Measurements from ENCODE around the gene DCANP1. TPM values are rescaled to one million over a fixed set of nuclear protein-coding genes. Genes with fewer than 3 reads are reported as not detected.

DCANP1 gene
- total RNA-seq, 2 experiments from 2014 or later, result 0.08 TPM; not detected in 1

DNA sequence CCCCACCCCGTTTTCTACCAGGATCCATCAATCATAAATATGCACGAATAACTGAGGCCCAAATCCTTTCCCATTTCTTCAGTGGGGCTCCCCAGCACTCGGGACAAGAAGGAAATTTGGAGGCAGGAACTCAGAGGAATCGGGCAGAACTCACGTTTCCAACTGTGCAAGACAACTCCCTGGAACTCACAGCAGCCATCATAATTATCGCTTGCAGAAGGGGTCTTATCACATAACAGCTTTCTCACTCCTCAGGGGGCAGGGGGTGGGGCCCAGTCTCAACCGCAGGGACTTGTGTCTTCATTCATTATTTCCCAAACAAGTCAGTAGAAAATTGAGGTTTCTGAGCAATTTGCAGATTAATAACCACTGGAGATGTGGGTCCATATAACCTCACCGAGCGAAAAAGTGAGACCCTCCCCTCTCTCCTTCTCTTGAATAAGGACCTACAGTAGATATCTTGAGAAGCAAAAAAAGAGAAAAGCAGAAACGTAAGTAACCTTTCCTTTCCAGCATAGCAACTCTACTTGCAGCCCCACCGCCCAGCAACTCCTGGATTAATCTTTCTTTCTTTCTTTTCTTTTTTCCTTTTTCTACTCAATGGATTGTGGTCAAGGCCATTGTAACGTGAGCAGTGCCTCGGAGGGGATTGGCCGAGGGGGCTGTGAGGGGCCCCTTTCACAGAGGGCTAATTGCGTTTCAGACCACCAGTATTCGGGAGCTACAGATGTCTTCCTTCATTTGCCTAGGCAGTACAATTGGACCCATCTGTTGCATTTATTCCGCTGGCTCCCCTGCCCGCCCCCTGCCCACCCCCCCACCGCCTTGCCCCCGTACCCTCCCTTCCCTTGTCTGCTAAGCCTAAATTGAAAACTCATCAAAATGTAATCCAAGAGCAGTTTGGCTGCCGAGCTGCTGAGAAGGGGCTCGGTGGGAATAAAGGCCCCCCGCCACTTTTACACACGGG, 29.8 kb upstream of the DCANP1 start:
- Histone ChIP-seq H3K36me3 (ENCODE audit: insufficient read depth, low read length) (no peaks in the 10 kb centered on the region), H3K4me1 (ENCODE audit: insufficient read depth, low read length) (no peaks in the 10 kb centered on the region), H3K27ac (ENCODE audit: low read depth in 1 of 2, low read length in 2 of 2) (no peak overlapping the region), H3K27me3 (ENCODE audit: control insufficient read depth in 1 of 2, insufficient read depth in 2 of 2, low read length in 2 of 2) (peaks cover 0 to 9% of the 10 kb centered on the region in 2 experiments), H3K9me3 (ENCODE audit: control insufficient read depth in 1 of 2, insufficient read depth in 1 of 2, low read length in 2 of 2) (peaks cover 0 to 8% of the 10 kb centered on the region in 2 experiments), H3K4me3 (ENCODE audit: low read length) (no peak overlapping the region)
- Mint-ChIP-seq H3K4me3 (no peak overlapping the region), H3K9me3 (no peaks in the 10 kb centered on the region), H3K27me3 (peaks cover 45% of the 10 kb centered on the region), H3K4me1 (ENCODE audit: low read depth) (no peaks in the 10 kb centered on the region), H3K36me3 (ENCODE audit: low read depth) (no peaks in the 10 kb centered on the region), H3K27ac (no peak overlapping the region)
- intact Hi-C loops (cut with DNase I, micrococcal nuclease), result no loop called here
- CTCF ChIA-PET, result no interaction called here
- POLR2A ChIA-PET, result no interaction called here
- peak in 1 of 14 experiments; percentile 0 for DNase-seq
- TF ChIP-seq, protein P1, sequence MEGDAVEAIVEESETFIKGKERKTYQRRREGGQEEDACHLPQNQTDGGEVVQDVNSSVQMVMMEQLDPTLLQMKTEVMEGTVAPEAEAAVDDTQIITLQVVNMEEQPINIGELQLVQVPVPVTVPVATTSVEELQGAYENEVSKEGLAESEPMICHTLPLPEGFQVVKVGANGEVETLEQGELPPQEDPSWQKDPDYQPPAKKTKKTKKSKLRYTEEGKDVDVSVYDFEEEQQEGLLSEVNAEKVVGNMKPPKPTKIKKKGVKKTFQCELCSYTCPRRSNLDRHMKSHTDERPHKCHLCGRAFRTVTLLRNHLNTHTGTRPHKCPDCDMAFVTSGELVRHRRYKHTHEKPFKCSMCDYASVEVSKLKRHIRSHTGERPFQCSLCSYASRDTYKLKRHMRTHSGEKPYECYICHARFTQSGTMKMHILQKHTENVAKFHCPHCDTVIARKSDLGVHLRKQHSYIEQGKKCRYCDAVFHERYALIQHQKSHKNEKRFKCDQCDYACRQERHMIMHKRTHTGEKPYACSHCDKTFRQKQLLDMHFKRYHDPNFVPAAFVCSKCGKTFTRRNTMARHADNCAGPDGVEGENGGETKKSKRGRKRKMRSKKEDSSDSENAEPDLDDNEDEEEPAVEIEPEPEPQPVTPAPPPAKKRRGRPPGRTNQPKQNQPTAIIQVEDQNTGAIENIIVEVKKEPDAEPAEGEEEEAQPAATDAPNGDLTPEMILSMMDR (IDR thresholded peaks at IDR 0.05), result no peak
- no peak for ATAC-seq (ENCODE audit: poor library complexity)

DNA sequence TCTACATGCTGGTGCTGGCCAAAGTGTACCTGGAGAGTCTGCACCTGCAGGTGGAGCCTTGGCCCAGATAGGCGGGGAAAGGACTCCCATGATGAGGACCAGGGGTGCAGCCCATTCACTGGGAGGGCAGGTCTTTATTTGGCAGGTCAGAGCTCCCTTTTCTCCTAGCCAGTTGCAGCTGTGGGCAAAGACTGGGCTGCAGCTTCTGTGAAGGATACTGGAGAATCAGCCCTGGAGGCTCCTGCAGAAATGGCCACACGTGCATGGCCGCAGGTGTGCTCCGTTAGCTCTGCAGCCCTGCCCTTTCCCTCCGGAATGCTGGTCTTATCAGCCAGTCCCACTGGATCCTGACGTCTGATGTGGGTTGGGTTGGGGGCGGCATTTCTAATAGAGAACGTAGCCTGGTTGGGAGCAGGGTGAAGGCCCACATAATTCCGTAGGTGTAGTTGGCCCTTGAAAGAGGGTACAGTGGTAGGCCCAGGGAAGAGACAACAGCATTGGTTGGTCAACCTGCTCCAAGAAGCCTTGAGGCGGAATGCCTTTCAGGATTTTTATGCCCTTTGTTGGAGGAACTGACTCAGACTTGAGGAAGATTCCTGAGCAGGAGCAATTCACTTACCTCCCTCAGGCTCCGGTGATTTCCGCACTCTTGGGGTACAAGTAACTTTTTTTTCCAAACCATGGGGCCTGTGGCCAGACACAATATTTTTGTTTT, 27.0 kb upstream of the DCANP1 start:
- H3K36me3 Mint-ChIP-seq (ENCODE audit: low read depth), result no peaks in the 10 kb centered on the region
- no peaks in the 10 kb centered on the region for H3K9me3 Mint-ChIP-seq
- peaks cover 55% of the 10 kb centered on the region for H3K27me3 Mint-ChIP-seq
- H3K4me3 Mint-ChIP-seq, result no peak overlapping the region
- ChIA-PET CTCF (no interaction called here), POLR2A (no interaction called here)
- no peak overlapping the region for H3K27ac Mint-ChIP-seq
- no peaks in the 10 kb centered on the region for H3K4me1 Mint-ChIP-seq (ENCODE audit: low read depth)
- peaks cover 0 to 14% of the 10 kb centered on the region in 2 experiments for H3K27me3 ChIP-seq (ENCODE audit: control insufficient read depth in 1 of 2, insufficient read depth in 2 of 2, low read length in 2 of 2)
- H3K36me3 ChIP-seq (ENCODE audit: insufficient read depth, low read length), result no peaks in the 10 kb centered on the region
- intact Hi-C loops (cut with DNase I, micrococcal nuclease), result no loop called here
- H3K4me3 ChIP-seq (ENCODE audit: low read length), result no peak overlapping the region
- no peak overlapping the region for H3K27ac ChIP-seq (ENCODE audit: low read depth in 1 of 2, low read length in 2 of 2)
- ATAC-seq (ENCODE audit: poor library complexity) (no peak), DNase-seq (no peak)
- TF ChIP-seq, protein P1 (IDR thresholded peaks at IDR 0.05), result no peak
- no peaks in the 10 kb centered on the region for H3K4me1 ChIP-seq (ENCODE audit: insufficient read depth, low read length)
- peaks cover 0 to 8% of the 10 kb centered on the region in 2 experiments for H3K9me3 ChIP-seq (ENCODE audit: control insufficient read depth in 1 of 2, insufficient read depth in 1 of 2, low read length in 2 of 2)

DNA sequence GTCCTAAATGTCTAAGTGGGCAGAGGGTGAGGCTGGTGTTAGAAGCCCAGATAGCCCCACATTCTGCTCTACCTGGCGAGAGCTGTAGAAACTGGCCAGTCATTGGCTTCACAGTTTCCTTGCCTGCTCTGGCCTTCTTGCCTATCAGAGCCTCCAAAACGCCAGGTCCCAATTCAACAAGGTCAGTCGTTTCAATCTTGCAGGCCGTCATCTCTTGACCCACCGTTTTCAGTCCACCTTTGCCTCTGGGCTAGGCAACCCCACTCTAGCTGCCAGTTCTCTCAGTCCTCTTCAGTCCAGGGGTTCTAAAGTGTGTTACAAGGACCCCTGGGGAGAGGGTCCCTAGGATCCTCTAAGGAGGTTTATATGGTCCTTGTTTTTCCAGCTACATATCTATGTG, 25.0 kb upstream of the DCANP1 start:
- ATAC-seq (ENCODE audit: poor library complexity), result no peak
- Mint-ChIP-seq H3K4me3 (no peak overlapping the region), H3K36me3 (ENCODE audit: low read depth) (no peaks in the 10 kb centered on the region), H3K4me1 (ENCODE audit: low read depth) (no peaks in the 10 kb centered on the region), H3K9me3 (no peaks in the 10 kb centered on the region), H3K27me3 (peaks cover 60% of the 10 kb centered on the region), H3K27ac (no peak overlapping the region)
- Histone ChIP-seq H3K27me3 (ENCODE audit: control insufficient read depth in 1 of 2, insufficient read depth in 2 of 2, low read length in 2 of 2) (peaks cover 0 to 14% of the 10 kb centered on the region in 2 experiments), H3K4me1 (ENCODE audit: insufficient read depth, low read length) (no peaks in the 10 kb centered on the region), H3K4me3 (ENCODE audit: low read length) (no peak overlapping the region), H3K9me3 (ENCODE audit: control insufficient read depth in 1 of 2, insufficient read depth in 1 of 2, low read length in 2 of 2) (no peaks in the 10 kb centered on the region), H3K36me3 (ENCODE audit: insufficient read depth, low read length) (no peaks in the 10 kb centered on the region), H3K27ac (ENCODE audit: low read depth in 1 of 2, low read length in 2 of 2) (no peak overlapping the region)
- DNase-seq, result no peak
- intact Hi-C loops (cut with DNase I, micrococcal nuclease), result no loop called here
- CTCF ChIA-PET, result interaction anchor here (0.6 kb wide), 1 partner anchor 486 kb away, joined by 3 read pairs; no protein-coding TSS in a partner anchor
- POLR2A ChIA-PET, result no interaction called here
- TF ChIP-seq, protein P1 (IDR thresholded peaks at IDR 0.05), result no peak
